DOHH2 (cell line): Measurements from ENCODE around the gene SLC6A20.

Experiments
- EZH2phosphoT487 ChIP-seq: fragments of 200-600 bp; sonication (generic); IDR thresholded peaks from 2 replicates; pipeline ENCODE4 v1.6.1; 2017; ENCODE audit warnings: borderline replicate concordance, mild to moderate bottlenecking, antibody characterized with exemption, low read length, moderate library complexity, mixed read lengths
- TF ChIP-seq, protein P1 (sequence below): fragments of 200-600 bp; sonication (generic); IDR thresholded peaks from one replicate; pipeline ENCODE4 v1.5.1; 2014; ENCODE audit warnings: antibody characterized with exemption, mild to moderate bottlenecking, low read depth, low read length; ENCODE audit not compliant: poor library complexity, severe bottlenecking

DNA sequence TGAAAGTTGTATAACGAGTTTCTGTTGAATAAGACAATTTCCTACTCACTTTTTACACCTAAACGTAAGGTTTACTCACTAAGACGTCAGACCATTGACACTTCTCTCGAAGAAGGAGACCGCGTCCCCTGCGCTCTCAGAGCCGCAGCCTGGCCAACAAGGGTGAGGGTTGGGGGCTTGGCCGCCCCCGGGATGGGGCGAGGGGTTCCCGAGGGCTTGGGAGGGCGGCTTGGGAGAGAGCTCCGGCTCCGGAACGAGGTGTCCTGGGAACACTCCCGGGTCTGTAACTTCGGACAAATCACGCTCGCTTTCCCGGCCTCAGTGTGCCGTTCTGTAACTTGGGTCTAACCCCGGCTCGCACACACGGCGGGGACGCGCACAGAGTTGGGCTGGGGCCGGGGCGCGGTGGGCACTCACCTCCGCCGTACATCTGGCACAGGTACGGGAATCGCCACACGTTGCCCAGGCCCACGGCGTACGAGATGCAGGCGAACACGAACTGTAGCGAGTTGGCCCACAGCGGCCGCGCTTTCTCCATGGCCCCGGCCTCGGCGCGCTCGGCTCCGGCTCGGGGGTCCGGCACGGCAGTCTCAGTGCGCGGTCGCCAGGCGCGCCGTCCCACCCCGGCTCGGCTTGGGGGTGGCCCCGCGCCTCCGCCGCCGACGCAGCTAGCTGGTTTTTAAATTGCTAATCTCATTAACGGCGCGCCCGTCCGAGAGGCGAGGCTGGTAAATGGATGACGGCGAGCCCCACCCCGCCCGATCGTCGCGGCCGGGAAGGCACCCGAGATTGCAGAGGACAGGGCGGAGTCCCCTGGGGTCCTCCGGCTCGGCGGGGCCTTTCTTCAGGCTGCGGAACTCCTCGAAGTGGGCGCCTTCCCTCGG is at the start of gene SLC6A20:
- TF ChIP-seq, protein P1, sequence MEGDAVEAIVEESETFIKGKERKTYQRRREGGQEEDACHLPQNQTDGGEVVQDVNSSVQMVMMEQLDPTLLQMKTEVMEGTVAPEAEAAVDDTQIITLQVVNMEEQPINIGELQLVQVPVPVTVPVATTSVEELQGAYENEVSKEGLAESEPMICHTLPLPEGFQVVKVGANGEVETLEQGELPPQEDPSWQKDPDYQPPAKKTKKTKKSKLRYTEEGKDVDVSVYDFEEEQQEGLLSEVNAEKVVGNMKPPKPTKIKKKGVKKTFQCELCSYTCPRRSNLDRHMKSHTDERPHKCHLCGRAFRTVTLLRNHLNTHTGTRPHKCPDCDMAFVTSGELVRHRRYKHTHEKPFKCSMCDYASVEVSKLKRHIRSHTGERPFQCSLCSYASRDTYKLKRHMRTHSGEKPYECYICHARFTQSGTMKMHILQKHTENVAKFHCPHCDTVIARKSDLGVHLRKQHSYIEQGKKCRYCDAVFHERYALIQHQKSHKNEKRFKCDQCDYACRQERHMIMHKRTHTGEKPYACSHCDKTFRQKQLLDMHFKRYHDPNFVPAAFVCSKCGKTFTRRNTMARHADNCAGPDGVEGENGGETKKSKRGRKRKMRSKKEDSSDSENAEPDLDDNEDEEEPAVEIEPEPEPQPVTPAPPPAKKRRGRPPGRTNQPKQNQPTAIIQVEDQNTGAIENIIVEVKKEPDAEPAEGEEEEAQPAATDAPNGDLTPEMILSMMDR = no peak
- TF ChIP-seq EZH2phosphoT487 = no peak
